Measurements from ENCODE around the gene GAK.

The GAK gene

GRCh38 chr4:888029-888428 lies 44.1 kb downstream of the GAK start:
- no peak overlapping the region for H3K4me3 ChIP-seq (ENCODE audit: low read depth, low read length)
- no peak for TF ChIP-seq CTCF (IDR thresholded peaks at IDR 0.05; ENCODE audit: control insufficient read depth, extremely low read depth, insufficient read depth)
- no peak for DNase-seq (ENCODE audit: low read depth)

GRCh38 chr4:887034-887763 lies 44.9 kb downstream of the GAK start:
- no peak overlapping the region for H3K4me3 ChIP-seq (ENCODE audit: low read depth, low read length)
- no peak for DNase-seq (ENCODE audit: low read depth)
- TF ChIP-seq CTCF (IDR thresholded peaks at IDR 0.05; ENCODE audit: control insufficient read depth, extremely low read depth, insufficient read depth) = no peak

- DNase-seq (ENCODE audit: low read depth) = no peak
- H3K4me3 ChIP-seq (ENCODE audit: low read depth, low read length) = no peak overlapping the region
- no peak for TF ChIP-seq CTCF (IDR thresholded peaks at IDR 0.05; ENCODE audit: control insufficient read depth, extremely low read depth, insufficient read depth)
Observed at GRCh38 chr4:886244-886643, 45.9 kb downstream of the GAK start.

GRCh38 chr4:885353-885752 lies 46.8 kb downstream of the GAK start:
- H3K4me3 ChIP-seq (ENCODE audit: low read depth, low read length) = no peak overlapping the region
- no peak for DNase-seq (ENCODE audit: low read depth)
- TF ChIP-seq CTCF (IDR thresholded peaks at IDR 0.05; ENCODE audit: control insufficient read depth, extremely low read depth, insufficient read depth) = no peak

- H3K4me3 ChIP-seq (ENCODE audit: low read depth, low read length) = no peak overlapping the region
- DNase-seq (ENCODE audit: low read depth) = no peak
- TF ChIP-seq CTCF (IDR thresholded peaks at IDR 0.05; ENCODE audit: control insufficient read depth, extremely low read depth, insufficient read depth) = no peak
Observed at GRCh38 chr4:884896-885295, 47.2 kb downstream of the GAK start.

GRCh38 chr4:884259-884658 lies 47.9 kb downstream of the GAK start:
- no peak overlapping the region for H3K4me3 ChIP-seq (ENCODE audit: low read depth, low read length)
- no peak for DNase-seq (ENCODE audit: low read depth)
- TF ChIP-seq CTCF (IDR thresholded peaks at IDR 0.05; ENCODE audit: control insufficient read depth, extremely low read depth, insufficient read depth) = no peak

Data from LNCaP clone FGC (cell line).